Measurements from ENCODE around the gene ELMO1. TPM values are rescaled to one million over a fixed set of nuclear protein-coding genes. Genes with fewer than 3 reads are reported as not detected.

ELMO1 gene
- polyA plus RNA-seq, 2 of the 4 experiments (the other 2 are of a cell fraction) = 2.3 to 6.1 TPM

GRCh38 chr7:37364856-37365255 is 83.8 kb downstream of the ELMO1 start:
- FAIRE-seq (no peak), ATAC-seq (no peak), DNase-seq (ENCODE audit: low read depth in 1 of 2, low spot score in 1 of 2) (no peak)
- no peak overlapping the region for H3K4me3 ChIP-seq
- 0 out of 3 replicates have a peak, but pooled peaks cover 3% of the 10 kb centered on the region for H3K4me1 ChIP-seq
- ChIA-PET CTCF (interaction anchor here (0.7 kb wide), 1 partner anchor 22 kb away, joined by 3 read pairs; no protein-coding TSS in a partner anchor), POLR2A (no interaction called here)
- no peak for TF ChIP-seq POLR2A (IDR thresholded peaks at IDR 0.05; ENCODE audit: low read length)
- H3K27ac ChIP-seq = no peak overlapping the region
- no peaks in the 10 kb centered on the region for H3K9me3 ChIP-seq
- 75% methylated on average over 8 of the region's 8 CpGs for WGBS (ENCODE audit: missing lambda C conversion rate)
- H3K4me2 ChIP-seq = no peak overlapping the region

DNA sequence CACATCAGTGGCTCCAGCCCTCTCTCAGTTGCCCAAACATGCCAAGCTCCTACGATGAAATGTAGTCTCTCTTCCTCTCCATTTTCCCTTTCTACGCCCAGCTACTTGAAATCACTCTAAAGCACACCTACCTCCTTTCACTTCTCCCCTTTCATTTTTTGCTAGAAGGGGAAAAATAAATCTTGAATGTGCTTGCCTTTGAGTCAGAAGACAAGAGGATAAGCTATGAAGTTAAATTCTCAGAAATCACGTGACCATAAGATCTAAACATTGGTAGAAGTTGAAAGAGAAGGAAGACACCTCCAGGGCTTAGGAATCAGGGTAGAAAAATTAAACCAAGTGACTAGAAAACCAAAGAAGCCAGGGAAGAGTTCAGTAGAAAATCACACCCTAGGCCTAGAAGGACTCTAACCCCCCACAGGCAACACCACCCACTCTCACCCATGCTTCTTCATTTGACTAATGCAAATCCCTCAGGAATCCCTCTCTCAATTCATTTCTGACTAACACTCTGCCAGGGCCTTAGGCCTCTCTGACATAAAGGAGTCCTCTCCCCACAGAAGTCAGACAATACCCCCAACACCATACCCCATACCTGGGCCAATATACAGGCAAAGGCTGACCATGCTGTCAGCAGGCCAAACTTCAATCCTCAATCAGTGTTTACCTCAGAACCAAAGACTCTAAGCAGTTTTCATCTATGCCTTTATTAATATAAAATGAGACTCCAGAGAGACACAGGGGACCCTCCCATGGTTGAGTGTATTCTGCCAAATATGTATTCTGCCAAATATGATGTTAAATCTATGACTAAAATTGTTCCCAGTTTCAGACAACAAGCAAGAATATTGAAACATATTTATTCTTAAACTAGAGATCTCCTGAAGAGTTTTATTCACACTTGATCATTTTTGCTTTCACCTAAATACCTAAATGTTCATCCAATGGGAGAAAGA is 84.8 kb downstream of the ELMO1 start:
- TF ChIP-seq TFCP2L1 (CRISPR knock-in tag; IDR thresholded peaks at IDR 0.05) (no peak), KDM1A (IDR thresholded peaks at IDR 0.05; ENCODE audit: low read depth) (no peak), PHF8 (IDR thresholded peaks at IDR 0.05; ENCODE audit: borderline replicate concordance, low read depth) (no peak), CHD4 (IDR thresholded peaks at IDR 0.05; ENCODE audit: borderline replicate concordance) (no peak), POLR2A (IDR thresholded peaks at IDR 0.05; ENCODE audit: low read length) (no peak), RNF2 (IDR thresholded peaks at IDR 0.05; ENCODE audit: borderline replicate concordance, low read depth) (no peak), CHD2 (IDR thresholded peaks at IDR 0.05; ENCODE audit: low read length, partially characterized antibody) (no peak), FOXS1 (CRISPR knock-in tag; IDR thresholded peaks at IDR 0.05) (no peak), USF2 (IDR thresholded peaks at IDR 0.05) (no peak), E2F6 (IDR thresholded peaks at IDR 0.05; ENCODE audit: borderline replicate concordance, low read depth) (no peak), EHMT2 (IDR thresholded peaks at IDR 0.05; ENCODE audit: low read depth) (no peak), JUNB (IDR thresholded peaks at IDR 0.05) (no peak), RARB (CRISPR knock-in tag; IDR thresholded peaks at IDR 0.05) (no peak), MAFK (IDR thresholded peaks at IDR 0.05; ENCODE audit: partially characterized antibody) (no peak), NFE2L2 (conservative IDR thresholded peaks at IDR 0.05; ENCODE audit: low read length) (no peak), CTCF (IDR thresholded peaks at IDR 0.05) (no peak), ESRRA (IDR thresholded peaks at IDR 0.05; ENCODE audit: borderline replicate concordance, low read length) (no peak), HOXB5 (CRISPR knock-in tag; IDR thresholded peaks at IDR 0.05) (no peak)
- TF ChIP-seq, protein P1, sequence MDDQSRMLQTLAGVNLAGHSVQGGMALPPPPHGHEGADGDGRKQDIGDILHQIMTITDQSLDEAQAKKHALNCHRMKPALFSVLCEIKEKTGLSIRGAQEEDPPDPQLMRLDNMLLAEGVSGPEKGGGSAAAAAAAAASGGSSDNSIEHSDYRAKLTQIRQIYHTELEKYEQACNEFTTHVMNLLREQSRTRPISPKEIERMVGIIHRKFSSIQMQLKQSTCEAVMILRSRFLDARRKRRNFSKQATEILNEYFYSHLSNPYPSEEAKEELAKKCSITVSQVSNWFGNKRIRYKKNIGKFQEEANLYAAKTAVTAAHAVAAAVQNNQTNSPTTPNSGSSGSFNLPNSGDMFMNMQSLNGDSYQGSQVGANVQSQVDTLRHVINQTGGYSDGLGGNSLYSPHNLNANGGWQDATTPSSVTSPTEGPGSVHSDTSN (IDR thresholded peaks at IDR 0.05) = no peak
- DNase-seq (ENCODE audit: low read depth in 1 of 2, low spot score in 1 of 2) (no peak), ATAC-seq (no peak), FAIRE-seq (no peak)
- WGBS (ENCODE audit: missing lambda C conversion rate) = 66% methylated on average over 3 of the region's 3 CpGs
- POLR2A ChIA-PET = no interaction called here
- 0 out of 3 replicates have a peak, but pooled peaks cover 3% of the 10 kb centered on the region for H3K4me1 ChIP-seq
- no peaks in the 10 kb centered on the region for H3K9me3 ChIP-seq
- no peak overlapping the region for H3K4me2 ChIP-seq
- no peak overlapping the region for H3K4me3 ChIP-seq
- H3K27ac ChIP-seq = no peak overlapping the region
- CTCF ChIA-PET = no interaction called here

Measured in A549 (cell line).